GM12873 (cell line): ENCODE results near the gene SMYD3.

Source experiments
- CTCF ChIP-seq: IDR thresholded peaks from 2 replicates; pipeline ENCODE4 v1.5.1; 2012; ENCODE audit warnings: low read depth, mild to moderate bottlenecking, moderate library complexity, low read length, control low read depth; ENCODE audit not compliant: insufficient read depth; ENCODE audit errors: missing control alignments

SMYD3 gene

DNA sequence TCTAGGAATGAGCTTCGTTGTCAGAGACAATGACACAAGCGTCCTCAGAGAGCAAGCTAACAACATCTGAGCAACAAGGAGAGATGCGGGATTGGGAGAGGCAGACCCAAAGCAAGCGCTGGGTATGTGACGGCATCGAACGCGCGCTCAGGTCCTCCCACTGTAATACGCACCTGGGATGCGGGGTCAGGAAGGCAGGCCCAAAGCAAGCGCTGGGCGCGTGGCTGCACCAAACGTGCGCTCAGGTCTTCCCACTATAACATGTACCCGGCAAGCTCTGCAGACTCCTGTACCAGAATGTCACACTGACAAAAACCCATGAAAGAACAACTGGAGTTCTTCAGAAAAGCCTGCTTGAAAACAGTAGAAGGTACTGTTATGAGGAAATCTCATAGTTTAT lies 653.8 kb downstream of the SMYD3 start:
- no peak for TF ChIP-seq CTCF

DNA sequence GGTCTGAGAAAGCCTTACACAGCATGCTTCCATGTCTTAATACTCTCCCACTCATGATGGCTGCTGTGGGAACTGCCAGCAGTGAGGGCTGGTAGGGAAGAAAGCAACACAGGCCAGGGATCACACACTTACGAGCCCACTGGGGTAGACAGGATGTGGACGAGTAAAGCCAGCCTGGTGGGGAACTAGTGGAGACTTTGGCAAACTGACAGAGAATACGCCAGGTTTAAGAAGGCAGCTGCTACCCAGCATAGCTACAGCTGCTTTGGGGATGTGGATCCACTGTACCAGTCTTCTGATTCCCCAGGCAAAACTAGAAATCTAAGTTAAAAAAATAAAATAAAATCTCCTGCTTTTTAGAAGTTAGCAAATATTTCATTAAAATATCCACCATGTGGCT lies 664.0 kb downstream of the SMYD3 start:
- TF ChIP-seq CTCF, result no peak

DNA sequence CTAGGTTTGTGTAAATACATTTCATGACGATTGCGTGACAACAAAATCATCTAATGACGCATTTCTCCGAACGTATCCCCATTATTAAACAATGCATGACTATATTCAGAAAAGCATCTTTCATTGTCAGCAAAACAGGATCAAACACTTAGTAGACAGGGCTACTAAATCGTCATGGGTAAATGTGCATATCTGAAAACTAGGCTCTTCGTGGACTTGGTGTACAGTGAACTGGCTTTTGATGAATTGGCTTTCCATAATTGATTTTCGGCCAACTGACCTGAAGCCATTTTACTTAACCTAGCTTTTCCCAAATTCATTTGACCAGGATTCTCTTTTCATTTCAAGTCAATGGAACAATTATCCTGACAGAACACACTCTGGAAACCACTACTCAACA lies 665.0 kb downstream of the SMYD3 start:
- no peak for TF ChIP-seq CTCF

- no peak for TF ChIP-seq CTCF
Measured at GRCh38 chr1:245840971-245841370, 666.1 kb downstream of the SMYD3 start.

DNA sequence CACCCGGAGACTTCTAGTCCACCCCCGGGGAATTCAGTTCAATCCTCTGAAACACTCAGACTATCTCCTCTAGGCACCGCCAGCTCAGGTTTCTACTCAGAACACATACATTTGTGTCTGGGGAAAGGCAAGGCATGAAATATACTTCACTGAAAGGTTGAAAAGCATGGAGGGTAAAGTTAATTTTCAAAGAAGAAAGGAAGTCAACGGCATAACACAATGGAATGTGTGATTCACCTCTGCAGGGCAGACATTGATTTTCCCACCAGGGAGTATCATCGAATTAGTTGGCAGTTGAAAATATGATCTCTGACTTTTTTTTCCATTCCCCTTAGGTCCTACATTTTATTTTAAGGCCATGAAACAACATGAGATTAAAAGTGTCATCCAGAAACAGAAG lies 669.4 kb downstream of the SMYD3 start:
- TF ChIP-seq CTCF, result no peak

DNA sequence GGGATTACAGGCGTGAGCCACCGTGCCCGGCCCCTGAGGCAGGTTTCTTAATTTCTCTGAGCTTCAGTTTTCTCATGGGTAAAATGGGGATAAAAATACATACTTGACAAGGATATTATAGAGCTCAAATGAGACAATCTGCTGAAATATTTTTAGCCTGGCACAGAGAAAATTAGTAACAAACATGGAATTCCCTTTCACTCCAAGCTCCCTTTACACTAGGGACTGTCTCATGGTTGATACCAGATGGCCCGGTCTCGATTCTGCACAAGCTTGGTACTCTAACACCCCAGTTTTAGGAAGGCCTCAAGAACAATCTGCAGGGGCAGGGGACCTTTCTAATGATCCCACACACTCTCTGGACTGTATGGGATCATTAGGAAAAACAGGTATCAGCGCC lies 671.7 kb downstream of the SMYD3 start:
- no peak for TF ChIP-seq CTCF

DNA sequence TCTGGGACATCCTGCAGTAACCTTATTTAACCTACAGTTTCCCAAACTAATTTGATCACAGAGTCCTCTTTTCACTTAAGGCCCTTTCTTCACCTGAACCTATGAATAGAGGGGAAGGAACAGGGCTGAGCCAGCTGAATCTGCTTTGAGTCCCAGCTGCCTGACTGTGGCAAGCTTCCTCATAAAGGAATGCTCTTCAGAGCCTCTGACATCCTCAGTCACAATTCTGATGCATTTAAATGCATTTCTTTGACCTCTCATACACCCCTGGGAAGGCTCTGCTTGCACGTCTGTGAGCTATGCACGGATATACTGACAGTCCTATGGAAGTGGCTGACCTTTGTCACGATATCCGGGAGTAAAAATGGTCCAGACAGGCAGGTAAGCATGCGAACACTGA lies 673.1 kb downstream of the SMYD3 start:
- TF ChIP-seq CTCF, result no peak
